ENCODE data around the gene SCN2B. TPM values are rescaled to one million over a fixed set of nuclear protein-coding genes. Genes with fewer than 3 reads are reported as not detected.

SCN2B gene, protein sequence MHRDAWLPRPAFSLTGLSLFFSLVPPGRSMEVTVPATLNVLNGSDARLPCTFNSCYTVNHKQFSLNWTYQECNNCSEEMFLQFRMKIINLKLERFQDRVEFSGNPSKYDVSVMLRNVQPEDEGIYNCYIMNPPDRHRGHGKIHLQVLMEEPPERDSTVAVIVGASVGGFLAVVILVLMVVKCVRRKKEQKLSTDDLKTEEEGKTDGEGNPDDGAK
- 0.39 TPM for total RNA-seq (ENCODE audit: unreplicated experiment)
- long read RNA-seq, partial matches to known transcripts = 0 of 2 reads
- long read RNA-seq, other reads (novel, unspliced or antisense) = 2 of 2 reads

- no peak for DNase-seq
- Mint-ChIP-seq H3K27ac (ENCODE audit: unreplicated experiment) (no peak within 1 kb of the TSS), H3K9me3 (ENCODE audit: unreplicated experiment) (peaks cover 5% of the 10 kb centered on the region), H3K4me3 (ENCODE audit: unreplicated experiment) (peak within 1 kb of the TSS; percentile 84), H3K27me3 (ENCODE audit: unreplicated experiment) (peaks cover 7% of the 10 kb centered on the region), H3K4me1 (ENCODE audit: low read depth, unreplicated experiment) (peaks cover 18% of the 10 kb centered on the region), H3K36me3 (ENCODE audit: unreplicated experiment) (no peaks in the 10 kb centered on the region)
- TF ChIP-seq, protein P1, sequence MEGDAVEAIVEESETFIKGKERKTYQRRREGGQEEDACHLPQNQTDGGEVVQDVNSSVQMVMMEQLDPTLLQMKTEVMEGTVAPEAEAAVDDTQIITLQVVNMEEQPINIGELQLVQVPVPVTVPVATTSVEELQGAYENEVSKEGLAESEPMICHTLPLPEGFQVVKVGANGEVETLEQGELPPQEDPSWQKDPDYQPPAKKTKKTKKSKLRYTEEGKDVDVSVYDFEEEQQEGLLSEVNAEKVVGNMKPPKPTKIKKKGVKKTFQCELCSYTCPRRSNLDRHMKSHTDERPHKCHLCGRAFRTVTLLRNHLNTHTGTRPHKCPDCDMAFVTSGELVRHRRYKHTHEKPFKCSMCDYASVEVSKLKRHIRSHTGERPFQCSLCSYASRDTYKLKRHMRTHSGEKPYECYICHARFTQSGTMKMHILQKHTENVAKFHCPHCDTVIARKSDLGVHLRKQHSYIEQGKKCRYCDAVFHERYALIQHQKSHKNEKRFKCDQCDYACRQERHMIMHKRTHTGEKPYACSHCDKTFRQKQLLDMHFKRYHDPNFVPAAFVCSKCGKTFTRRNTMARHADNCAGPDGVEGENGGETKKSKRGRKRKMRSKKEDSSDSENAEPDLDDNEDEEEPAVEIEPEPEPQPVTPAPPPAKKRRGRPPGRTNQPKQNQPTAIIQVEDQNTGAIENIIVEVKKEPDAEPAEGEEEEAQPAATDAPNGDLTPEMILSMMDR (IDR thresholded peaks at IDR 0.05; ENCODE audit: partially characterized antibody, unreplicated experiment) = no peak
Observed at GRCh38 chr11:118175993-118176777, at the start of gene SCN2B. TSS of gene SCN2B (minus strand) at chr11:118176639. CDS start at chr11:118176431, 208 bp downstream.

- Mint-ChIP-seq H3K9me3 (ENCODE audit: unreplicated experiment) (no peaks in the 10 kb centered on the region), H3K36me3 (ENCODE audit: unreplicated experiment) (no peaks in the 10 kb centered on the region), H3K27me3 (ENCODE audit: unreplicated experiment) (peaks cover 1% of the 10 kb centered on the region), H3K27ac (ENCODE audit: unreplicated experiment) (no peak within 1 kb of the TSS), H3K4me1 (ENCODE audit: low read depth, unreplicated experiment) (no peaks in the 10 kb centered on the region), H3K4me3 (ENCODE audit: unreplicated experiment) (no peak within 1 kb of the TSS)
- TF ChIP-seq, protein P1 (IDR thresholded peaks at IDR 0.05; ENCODE audit: partially characterized antibody, unreplicated experiment) = no peak
- DNase-seq = no peak
Observed at GRCh38 chr11:118224511-118225188, 48.2 kb upstream of the SCN2B start, which contains the start of gene JAML. TSS of gene JAML (minus strand) at chr11:118225011. CDS start at chr11:118214866, 10,145 bp downstream.

GRCh38 chr11:118223992-118224391, 47.6 kb upstream of the SCN2B start:
- TF ChIP-seq, protein P1 (IDR thresholded peaks at IDR 0.05; ENCODE audit: partially characterized antibody, unreplicated experiment) = no peak
- Mint-ChIP-seq H3K4me3 (ENCODE audit: unreplicated experiment) (no peak overlapping the region), H3K27me3 (ENCODE audit: unreplicated experiment) (peaks cover 1% of the 10 kb centered on the region), H3K27ac (ENCODE audit: unreplicated experiment) (no peak overlapping the region), H3K9me3 (ENCODE audit: unreplicated experiment) (no peaks in the 10 kb centered on the region), H3K4me1 (ENCODE audit: low read depth, unreplicated experiment) (no peaks in the 10 kb centered on the region), H3K36me3 (ENCODE audit: unreplicated experiment) (no peaks in the 10 kb centered on the region)
- DNase-seq = no peak

DNA sequence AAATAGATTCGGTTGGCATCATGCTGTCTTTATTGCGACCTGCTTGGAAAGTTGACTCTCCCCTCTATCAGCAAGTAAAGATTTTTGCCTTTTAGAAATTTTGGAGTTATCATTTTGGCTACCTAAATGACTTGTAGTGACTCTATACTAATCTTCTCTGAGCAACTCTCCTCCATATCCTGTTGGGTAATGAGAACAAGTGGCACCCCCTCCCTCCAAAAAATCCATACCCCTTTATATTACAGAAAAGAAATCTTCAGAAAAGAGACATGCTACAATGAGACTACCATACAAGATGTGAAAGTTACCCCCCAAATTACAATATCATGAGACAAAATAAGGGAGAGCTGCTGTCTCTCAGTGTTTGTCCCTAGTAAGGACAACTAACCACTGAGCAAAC, 47.1 kb upstream of the SCN2B start:
- H3K4me1 Mint-ChIP-seq (ENCODE audit: low read depth, unreplicated experiment) = no peaks in the 10 kb centered on the region
- TF ChIP-seq, protein P1 (IDR thresholded peaks at IDR 0.05; ENCODE audit: partially characterized antibody, unreplicated experiment) = no peak
- DNase-seq = no peak
- no peaks in the 10 kb centered on the region for H3K36me3 Mint-ChIP-seq (ENCODE audit: unreplicated experiment)
- H3K9me3 Mint-ChIP-seq (ENCODE audit: unreplicated experiment) = no peaks in the 10 kb centered on the region
- H3K27ac Mint-ChIP-seq (ENCODE audit: unreplicated experiment) = no peak overlapping the region
- H3K4me3 Mint-ChIP-seq (ENCODE audit: unreplicated experiment) = no peak overlapping the region
- H3K27me3 Mint-ChIP-seq (ENCODE audit: unreplicated experiment) = peaks cover 1% of the 10 kb centered on the region

All from glutamatergic neuron (in vitro differentiated cells).